Measurements from ENCODE around the gene CELF1. TPM values are rescaled to one million over a fixed set of nuclear protein-coding genes. Genes with fewer than 3 reads are reported as not detected.

The CELF1 gene
- total and polyA plus RNA-seq, 2 of the 4 experiments (the other 2 are of a cell fraction): 63.3 to 135 TPM

DNA sequence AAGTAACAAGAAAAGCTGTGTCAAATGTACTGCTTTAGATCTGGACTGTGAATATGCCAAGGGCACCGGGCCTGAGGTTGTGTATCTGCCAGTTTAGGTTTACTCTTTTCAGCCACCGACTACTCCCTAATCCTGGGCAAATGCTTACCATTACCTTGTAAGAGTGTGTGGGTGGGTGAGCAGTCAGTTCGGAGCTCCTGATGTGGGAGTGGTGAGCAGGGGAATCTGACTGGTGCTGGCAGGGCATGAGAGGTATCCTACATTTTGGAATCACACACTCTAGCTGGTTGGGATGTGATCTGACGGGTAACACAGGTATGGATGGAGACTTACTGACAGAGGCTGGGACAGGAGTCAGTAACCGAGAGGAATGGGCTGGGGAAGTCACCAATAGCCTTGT is 30.9 kb upstream of the CELF1 start:
- Histone ChIP-seq H2BK20ac (ENCODE audit: low read depth, low read length) (no peak overlapping the region; the same call in 1 of the 2 replicates), H3K27ac (ENCODE audit: insufficient read depth, low read length) (no peak overlapping the region), H3K9me1 (ENCODE audit: insufficient read depth, low read length) (0 out of 2 replicates have a peak, but pooled peaks cover 5% of the 10 kb centered on the region), H3K36me3 (ENCODE audit: control insufficient read depth, insufficient read depth, low read length) (peaks cover 34% of the 10 kb centered on the region), H4K5ac (ENCODE audit: low read depth, low read length) (no peak overlapping the region), H2AK9ac (replicated peaks; ENCODE audit: low read depth, low read length, poor library complexity) (no peak overlapping the region), H2AFZ (replicated peaks; ENCODE audit: low read length, poor library complexity) (no peak overlapping the region), H4K91ac (ENCODE audit: insufficient read depth, low read depth, low read length) (no peak overlapping the region), H3K56ac (ENCODE audit: extremely low read depth, insufficient read depth, low read length) (no peak overlapping the region), H3K4me3 (ENCODE audit: insufficient read depth, low read depth, low read length) (no peak overlapping the region), H4K20me1 (ENCODE audit: insufficient read depth, low read length) (no peaks in the 10 kb centered on the region), H3K4ac (ENCODE audit: low read depth, low read length) (no peak overlapping the region), H3K4me1 (ENCODE audit: control insufficient read depth, insufficient read depth, low read length) (peaks cover 2% of the 10 kb centered on the region; the same call in 1 of the 2 replicates), H3K9me3 (ENCODE audit: control insufficient read depth, insufficient read depth, low read length) (no peaks in the 10 kb centered on the region), H2BK15ac (ENCODE audit: low read depth, low read length) (no peak overlapping the region), H3K79me1 (ENCODE audit: low read depth in 1 of 2, low read length in 2 of 2) (peaks cover 14 to 29% of the 10 kb centered on the region in 2 experiments; a peak in 3 of 4 replicates), H2BK120ac (ENCODE audit: low read depth, low read length) (no peak overlapping the region), H4K8ac (ENCODE audit: low read depth in 2 of 2, low read length in 2 of 2) (no peak overlapping the region), H3K4me2 (ENCODE audit: low read depth, low read length) (no peak overlapping the region), H2AK5ac (ENCODE audit: low read depth, low read length) (no peak overlapping the region), H3K9ac (ENCODE audit: low read depth, low read length) (no peak overlapping the region), H3K18ac (ENCODE audit: low read depth, low read length) (no peak overlapping the region), H3K23ac (ENCODE audit: low read depth, low read length) (no peak overlapping the region), H2BK5ac (ENCODE audit: low read depth, low read length, poor library complexity, severe bottlenecking) (no peak overlapping the region), H3K14ac (replicated peaks; ENCODE audit: low read depth, low read length) (no peak overlapping the region), H3K27me3 (ENCODE audit: control insufficient read depth, insufficient read depth, low read length) (no peaks in the 10 kb centered on the region; the same call in 1 of the 2 replicates)
- in situ Hi-C loops (cut with MboI; ENCODE audit: low sequenced_read_pairs): no loop called here
- ATAC-seq (ENCODE audit: low read depth) (no peak), DNase-seq (no peak)
- ChIA-PET CTCF (no interaction called here), POLR2A (ENCODE audit: unreplicated experiment) (no interaction called here)
- dilution Hi-C loops (cut with HindIII; ENCODE audit: low sequenced_read_pairs, unreplicated experiment): no loop called here
- TF ChIP-seq NFE2L2 (IDR thresholded peaks at IDR 0.05; ENCODE audit: low read depth, low read length) (no peak), MXI1 (IDR thresholded peaks at IDR 0.05; ENCODE audit: borderline replicate concordance, low read depth, low read length) (no peak), POLR2A (IDR thresholded peaks at IDR 0.05; ENCODE audit: low read depth, low read length) (no peak), RFX5 (IDR thresholded peaks at IDR 0.05; ENCODE audit: low read depth, low read length) (no peak), MAZ (IDR thresholded peaks at IDR 0.05; ENCODE audit: borderline replicate concordance, low read depth, low read length) (no peak), BHLHE40 (IDR thresholded peaks at IDR 0.05; ENCODE audit: low read depth, low read length) (no peak), CHD1 (IDR thresholded peaks at IDR 0.05; ENCODE audit: low read depth, low read length) (no peak), SMC3 (IDR thresholded peaks at IDR 0.05; ENCODE audit: low read depth, low read length) (no peak), MAFK (IDR thresholded peaks at IDR 0.05; ENCODE audit: low read depth, low read length) (no peak)
- TF ChIP-seq, protein P1, sequence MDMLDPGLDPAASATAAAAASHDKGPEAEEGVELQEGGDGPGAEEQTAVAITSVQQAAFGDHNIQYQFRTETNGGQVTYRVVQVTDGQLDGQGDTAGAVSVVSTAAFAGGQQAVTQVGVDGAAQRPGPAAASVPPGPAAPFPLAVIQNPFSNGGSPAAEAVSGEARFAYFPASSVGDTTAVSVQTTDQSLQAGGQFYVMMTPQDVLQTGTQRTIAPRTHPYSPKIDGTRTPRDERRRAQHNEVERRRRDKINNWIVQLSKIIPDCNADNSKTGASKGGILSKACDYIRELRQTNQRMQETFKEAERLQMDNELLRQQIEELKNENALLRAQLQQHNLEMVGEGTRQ (IDR thresholded peaks at IDR 0.05; ENCODE audit: low read depth, low read length): no peak
- TF ChIP-seq, protein P2, sequence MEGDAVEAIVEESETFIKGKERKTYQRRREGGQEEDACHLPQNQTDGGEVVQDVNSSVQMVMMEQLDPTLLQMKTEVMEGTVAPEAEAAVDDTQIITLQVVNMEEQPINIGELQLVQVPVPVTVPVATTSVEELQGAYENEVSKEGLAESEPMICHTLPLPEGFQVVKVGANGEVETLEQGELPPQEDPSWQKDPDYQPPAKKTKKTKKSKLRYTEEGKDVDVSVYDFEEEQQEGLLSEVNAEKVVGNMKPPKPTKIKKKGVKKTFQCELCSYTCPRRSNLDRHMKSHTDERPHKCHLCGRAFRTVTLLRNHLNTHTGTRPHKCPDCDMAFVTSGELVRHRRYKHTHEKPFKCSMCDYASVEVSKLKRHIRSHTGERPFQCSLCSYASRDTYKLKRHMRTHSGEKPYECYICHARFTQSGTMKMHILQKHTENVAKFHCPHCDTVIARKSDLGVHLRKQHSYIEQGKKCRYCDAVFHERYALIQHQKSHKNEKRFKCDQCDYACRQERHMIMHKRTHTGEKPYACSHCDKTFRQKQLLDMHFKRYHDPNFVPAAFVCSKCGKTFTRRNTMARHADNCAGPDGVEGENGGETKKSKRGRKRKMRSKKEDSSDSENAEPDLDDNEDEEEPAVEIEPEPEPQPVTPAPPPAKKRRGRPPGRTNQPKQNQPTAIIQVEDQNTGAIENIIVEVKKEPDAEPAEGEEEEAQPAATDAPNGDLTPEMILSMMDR (conservative IDR thresholded peaks at IDR 0.05; ENCODE audit: low read depth, low read length): no peak
- TF ChIP-seq, protein P3, sequence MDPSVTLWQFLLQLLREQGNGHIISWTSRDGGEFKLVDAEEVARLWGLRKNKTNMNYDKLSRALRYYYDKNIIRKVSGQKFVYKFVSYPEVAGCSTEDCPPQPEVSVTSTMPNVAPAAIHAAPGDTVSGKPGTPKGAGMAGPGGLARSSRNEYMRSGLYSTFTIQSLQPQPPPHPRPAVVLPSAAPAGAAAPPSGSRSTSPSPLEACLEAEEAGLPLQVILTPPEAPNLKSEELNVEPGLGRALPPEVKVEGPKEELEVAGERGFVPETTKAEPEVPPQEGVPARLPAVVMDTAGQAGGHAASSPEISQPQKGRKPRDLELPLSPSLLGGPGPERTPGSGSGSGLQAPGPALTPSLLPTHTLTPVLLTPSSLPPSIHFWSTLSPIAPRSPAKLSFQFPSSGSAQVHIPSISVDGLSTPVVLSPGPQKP (IDR thresholded peaks at IDR 0.05; ENCODE audit: borderline replicate concordance, low read depth, low read length): no peak
- BruUV-seq (replicated peaks): no TSS peak
- intact Hi-C loops (cut with micrococcal nuclease): no loop called here
- WGBS, 2 experiments (ENCODE audit: extremely low coverage in 2 of 2, insufficient read length in 1 of 2): 93% methylated on average over 2 of the region's 5 CpGs; no CpG with 5 or more reads in 1 of the 2 experiments

All from IMR-90 (cell line).